WTC11 (cell line): ENCODE data around the gene CEACAM16.

Source experiments
- CTCF ChIP-seq: fragments of 200-600 bp; IDR thresholded peaks from 2 replicates; pipeline ENCODE4 v1.8.0; 2022; ENCODE audit warnings: antibody characterized with exemption
- FOXJ3 ChIP-seq: sonication (generic); formaldehyde crosslinking; IDR thresholded peaks from 2 replicates; pipeline ENCODE4 v1.9.0; 2021; ENCODE audit warnings: missing genetic modification reagents, mild to moderate bottlenecking, borderline replicate concordance
- FOXP4 ChIP-seq: sonication (generic); formaldehyde crosslinking; IDR thresholded peaks from 2 replicates; pipeline ENCODE4 v1.8.0; 2022; ENCODE audit warnings: mild to moderate bottlenecking, missing genetic modification reagents
- MXD4 ChIP-seq: fragments of 250-450 bp; sonication (Bioruptor Pico); IDR thresholded peaks from 2 replicates; pipeline ENCODE4 v1.8.0; 2021; ENCODE audit warnings: mild to moderate bottlenecking, moderate library complexity, borderline replicate concordance
- NFATC4 ChIP-seq: fragments of 250-450 bp; sonication (Bioruptor Pico); IDR thresholded peaks from 2 replicates; pipeline ENCODE4 v1.9.0; 2021; ENCODE audit warnings: mild to moderate bottlenecking
- PREB ChIP-seq: sonication (generic); formaldehyde crosslinking; IDR thresholded peaks from 2 replicates; pipeline ENCODE4 v1.8.1; 2022; ENCODE audit warnings: mild to moderate bottlenecking, missing genetic modification reagents, moderate library complexity, borderline replicate concordance
- TEAD4 ChIP-seq: sonication (generic); formaldehyde crosslinking; IDR thresholded peaks from 2 replicates; pipeline ENCODE4 v1.8.0; 2022; ENCODE audit warnings: mild to moderate bottlenecking, missing genetic modification reagents
- USF2 ChIP-seq: sonication (generic); formaldehyde crosslinking; IDR thresholded peaks from 2 replicates; pipeline ENCODE4 v1.8.1; 2023; ENCODE audit warnings: mild to moderate bottlenecking, missing genetic modification reagents, moderate library complexity

GRCh38 chr19:44673510-44673909 is 25.4 kb upstream of the CEACAM16 start:
- TF ChIP-seq FOXP4 (CRISPR knock-in tag) = no peak
- TF ChIP-seq PREB = no peak
- TF ChIP-seq CTCF = no peak
- no peak for TF ChIP-seq NFATC4 (CRISPR knock-in tag)
- TF ChIP-seq USF2 (CRISPR knock-in tag) = no peak
- TF ChIP-seq TEAD4 (CRISPR knock-in tag) = no peak
- TF ChIP-seq MXD4 (CRISPR knock-in tag) = no peak
- TF ChIP-seq FOXJ3 (CRISPR knock-in tag) = no peak
